Tibial nerve (tissue), 4 donors: Measurements from ENCODE around the gene EXOSC7. TPM values are rescaled to one million over a fixed set of nuclear protein-coding genes. Genes with fewer than 3 reads are reported as not detected.

Source experiments
- DNase-seq, 2 donors: peaks; one replicate each; pipeline ENCODE4 v3.0.0-alpha.2; 2019; ENCODE audit warnings: low spot score in 2 of 2
- H3K27ac ChIP-seq, 4 donors: fragments of 200-600 bp; sonication (generic) in 3 of 4; one replicate each; pipeline ENCODE4 v1.5.1; 2017 to 2019; ENCODE audit warnings: mild to moderate bottlenecking in 1 of 4
- H3K27me3 ChIP-seq, 2 donors: fragments of 200-600 bp; sonication (generic) in 1 of 2; one replicate each; pipeline versions ENCODE4 v1.5.1 to v1.6.0; 2017 to 2019
- H3K36me3 ChIP-seq, 3 donors: fragments of 200-600 bp; sonication (generic); one replicate each; pipeline ENCODE4 v1.5.1; 2018 to 2019
- H3K4me1 ChIP-seq, 4 donors: fragments of 200-600 bp; sonication (generic) in 3 of 4; one replicate each; pipeline ENCODE4 v1.5.1; 2017 to 2019
- H3K4me3 ChIP-seq, 4 donors: fragments of 200-600 bp; sonication (generic) in 3 of 4; one replicate each; pipeline ENCODE4 v1.5.1; 2017 to 2019; ENCODE audit warnings: mild to moderate bottlenecking in 1 of 4, moderate library complexity in 1 of 4
- H3K9me3 ChIP-seq, 4 donors: fragments of 200-600 bp; sonication (generic) in 3 of 4; one replicate each; pipeline ENCODE4 v1.5.1; 2017 to 2019
- EP300 ChIP-seq, 2 donors: sonication (generic); formaldehyde crosslinking; IDR thresholded peaks; one replicate each; pipeline ENCODE4 v1.6.1; 2017; ENCODE audit warnings: antibody characterized with exemption in 2 of 2, mild to moderate bottlenecking in 1 of 2
- POLR2A ChIP-seq, 2 donors: fragments of 450-650 bp; IDR thresholded peaks; one replicate each; pipeline ENCODE4 v1.6.1; 2017; ENCODE audit warnings: antibody characterized with exemption in 2 of 2, mild to moderate bottlenecking in 2 of 2, moderate library complexity in 2 of 2
- WGBS, 2 donors: methylation state at CpG; one replicate each; pipeline ENCODE4 v1.1.5; 2018; 5-methylcytosine and 5-hydroxymethylcytosine counted together
- total RNA-seq, 4 donors: library from RNA; depleted of rRNA; stranded (reverse); fragments of >200 nt; gene quantifications; one replicate each; pipeline ENCODE4 v1.1.0, GENCODE V29; 2016
- TF ChIP-seq, protein P1 (sequence below), 5 experiments: fragments of 200-600 bp in 3 of 5; fragments of 450-650 bp in 2 of 5; sonication (generic) in 3 of 5; IDR thresholded peaks; one replicate each; pipeline ENCODE4 v1.5.1; 2016 to 2019; ENCODE audit warnings: antibody characterized with exemption in 5 of 5, mild to moderate bottlenecking in 3 of 5, moderate library complexity in 2 of 5

The EXOSC7 gene
- total RNA-seq, 4 donors from 2014 or later: 48.3 to 67.7 (median 64.2) TPM

GRCh38 chr3:45003406-45003805, 27.4 kb downstream of the EXOSC7 start:
- Histone ChIP-seq H3K27ac (peak overlapping the region in 1 of 4 donors; percentile 8), H3K9me3 (no peaks in the 10 kb centered on the region), H3K36me3 (peaks cover 0 to 93% (median 7%) of the 10 kb centered on the region in 3 donors), H3K27me3 (no peaks in the 10 kb centered on the region), H3K4me3 (no peak overlapping the region), H3K4me1 (no peaks in the 10 kb centered on the region)
- no peak for DNase-seq
- TF ChIP-seq EP300 (IDR thresholded peaks at IDR 0.05) (no peak), POLR2A (IDR thresholded peaks at IDR 0.05) (no peak)
- TF ChIP-seq, protein P1, sequence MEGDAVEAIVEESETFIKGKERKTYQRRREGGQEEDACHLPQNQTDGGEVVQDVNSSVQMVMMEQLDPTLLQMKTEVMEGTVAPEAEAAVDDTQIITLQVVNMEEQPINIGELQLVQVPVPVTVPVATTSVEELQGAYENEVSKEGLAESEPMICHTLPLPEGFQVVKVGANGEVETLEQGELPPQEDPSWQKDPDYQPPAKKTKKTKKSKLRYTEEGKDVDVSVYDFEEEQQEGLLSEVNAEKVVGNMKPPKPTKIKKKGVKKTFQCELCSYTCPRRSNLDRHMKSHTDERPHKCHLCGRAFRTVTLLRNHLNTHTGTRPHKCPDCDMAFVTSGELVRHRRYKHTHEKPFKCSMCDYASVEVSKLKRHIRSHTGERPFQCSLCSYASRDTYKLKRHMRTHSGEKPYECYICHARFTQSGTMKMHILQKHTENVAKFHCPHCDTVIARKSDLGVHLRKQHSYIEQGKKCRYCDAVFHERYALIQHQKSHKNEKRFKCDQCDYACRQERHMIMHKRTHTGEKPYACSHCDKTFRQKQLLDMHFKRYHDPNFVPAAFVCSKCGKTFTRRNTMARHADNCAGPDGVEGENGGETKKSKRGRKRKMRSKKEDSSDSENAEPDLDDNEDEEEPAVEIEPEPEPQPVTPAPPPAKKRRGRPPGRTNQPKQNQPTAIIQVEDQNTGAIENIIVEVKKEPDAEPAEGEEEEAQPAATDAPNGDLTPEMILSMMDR (IDR thresholded peaks at IDR 0.05): no peak

GRCh38 chr3:45003859-45004258, 27.8 kb downstream of the EXOSC7 start:
- Histone ChIP-seq H3K4me3 (no peak overlapping the region), H3K36me3 (peaks cover 0 to 89% (median 7%) of the 10 kb centered on the region in 3 donors), H3K27ac (peak overlapping the region in 1 of 4 donors; percentile 8), H3K4me1 (no peaks in the 10 kb centered on the region), H3K9me3 (no peaks in the 10 kb centered on the region), H3K27me3 (no peaks in the 10 kb centered on the region)
- no peak for TF ChIP-seq POLR2A (IDR thresholded peaks at IDR 0.05)
- TF ChIP-seq, protein P1 (IDR thresholded peaks at IDR 0.05): no peak
- peak in 1 of 2 donors; percentile 28 for TF ChIP-seq EP300 (IDR thresholded peaks at IDR 0.05)
- DNase-seq: no peak
- 77 to 86% methylated on average over 2 of the region's 2 CpGs for WGBS, 2 donors

DNA sequence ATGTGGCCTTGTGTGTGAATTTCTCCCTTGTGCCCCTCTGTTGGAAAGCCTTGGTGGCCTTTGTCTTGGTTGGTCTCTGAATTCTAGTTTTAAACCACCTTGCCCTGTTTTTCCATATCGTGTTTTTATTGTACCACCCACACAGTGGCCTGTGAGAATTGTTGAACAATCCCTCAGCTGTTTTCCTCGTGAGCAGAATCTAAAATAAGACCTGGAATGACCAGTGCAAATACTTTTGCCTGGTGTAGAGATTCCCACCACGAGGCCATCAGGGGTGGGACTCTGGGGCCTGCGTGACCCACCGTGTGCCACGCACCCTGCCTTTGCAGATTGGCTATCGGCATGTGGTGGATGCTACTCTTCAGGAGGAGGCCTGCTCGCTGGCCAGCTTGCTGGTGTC, 31.0 kb downstream of the EXOSC7 start:
- no peak overlapping the region for H3K4me3 ChIP-seq
- DNase-seq: no peak
- H3K9me3 ChIP-seq: no peaks in the 10 kb centered on the region
- WGBS, 2 donors: 76 to 80% methylated on average over 8 of the region's 8 CpGs
- H3K27me3 ChIP-seq: no peaks in the 10 kb centered on the region
- TF ChIP-seq, protein P1 (IDR thresholded peaks at IDR 0.05): no peak
- no peak for TF ChIP-seq EP300 (IDR thresholded peaks at IDR 0.05)
- TF ChIP-seq POLR2A (IDR thresholded peaks at IDR 0.05): no peak
- H3K4me1 ChIP-seq: peaks cover 3 to 24% (median 14%) of the 10 kb centered on the region in 4 donors
- H3K27ac ChIP-seq: no peak overlapping the region
- H3K36me3 ChIP-seq: peaks cover 0 to 67% (median 0%) of the 10 kb centered on the region in 3 donors

DNA sequence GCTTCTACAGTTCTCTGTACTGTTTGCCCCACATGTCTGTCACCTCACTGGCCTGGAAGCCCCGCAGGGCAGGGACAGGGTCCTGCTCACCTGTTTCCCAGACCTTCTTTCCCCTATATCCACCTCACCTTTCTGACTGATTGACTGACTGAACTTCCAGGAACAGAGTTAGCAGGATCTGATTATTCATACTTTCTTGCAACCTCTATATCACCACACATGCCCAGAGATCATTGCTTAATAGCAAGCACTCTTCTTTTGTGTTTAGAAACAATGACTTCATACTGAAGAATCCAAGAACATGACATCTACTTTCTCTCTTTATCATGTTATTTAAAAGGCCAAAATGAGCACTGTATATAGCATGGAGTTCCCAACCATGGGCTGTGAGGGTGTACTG, 32.1 kb downstream of the EXOSC7 start:
- no peak overlapping the region for H3K4me3 ChIP-seq
- peaks cover 6 to 34% (median 21%) of the 10 kb centered on the region in 4 donors for H3K4me1 ChIP-seq
- H3K9me3 ChIP-seq: no peaks in the 10 kb centered on the region
- no peaks in the 10 kb centered on the region for H3K27me3 ChIP-seq
- TF ChIP-seq EP300 (IDR thresholded peaks at IDR 0.05) (no peak), POLR2A (IDR thresholded peaks at IDR 0.05) (no peak)
- TF ChIP-seq, protein P1 (IDR thresholded peaks at IDR 0.05): no peak
- H3K27ac ChIP-seq: peak overlapping the region in 1 of 4 donors; percentile 16
- 90 to 96% methylated on average over 1 of the region's 1 CpG for WGBS, 2 donors
- no peak for DNase-seq
- H3K36me3 ChIP-seq: peaks cover 0 to 58% (median 0%) of the 10 kb centered on the region in 3 donors

- 90 to 96% methylated on average over 1 of the region's 1 CpG for WGBS, 2 donors
- H3K9me3 ChIP-seq: no peaks in the 10 kb centered on the region
- peaks cover 0 to 56% (median 0%) of the 10 kb centered on the region in 3 donors for H3K36me3 ChIP-seq
- TF ChIP-seq, protein P1 (IDR thresholded peaks at IDR 0.05): no peak
- no peak for TF ChIP-seq EP300 (IDR thresholded peaks at IDR 0.05)
- TF ChIP-seq POLR2A (IDR thresholded peaks at IDR 0.05): no peak
- no peak for DNase-seq
- H3K4me1 ChIP-seq: peaks cover 6 to 51% (median 21%) of the 10 kb centered on the region in 4 donors
- H3K4me3 ChIP-seq: no peak overlapping the region
- peak overlapping the region in 2 of 4 donors; percentile 85 to 89 for H3K27ac ChIP-seq
- H3K27me3 ChIP-seq: no peaks in the 10 kb centered on the region
These were observed 33.8 kb downstream of the EXOSC7 start for GRCh38 chr3:45009868-45010267.
